NCI-H1694 (cell line): ENCODE measurements around the gene DSEL.

Experiments
- DNase-seq: peaks from one replicate; lab custom pipeline; 2025; lab: John Stamatoyannopoulos, UW

The DSEL gene

DNA sequence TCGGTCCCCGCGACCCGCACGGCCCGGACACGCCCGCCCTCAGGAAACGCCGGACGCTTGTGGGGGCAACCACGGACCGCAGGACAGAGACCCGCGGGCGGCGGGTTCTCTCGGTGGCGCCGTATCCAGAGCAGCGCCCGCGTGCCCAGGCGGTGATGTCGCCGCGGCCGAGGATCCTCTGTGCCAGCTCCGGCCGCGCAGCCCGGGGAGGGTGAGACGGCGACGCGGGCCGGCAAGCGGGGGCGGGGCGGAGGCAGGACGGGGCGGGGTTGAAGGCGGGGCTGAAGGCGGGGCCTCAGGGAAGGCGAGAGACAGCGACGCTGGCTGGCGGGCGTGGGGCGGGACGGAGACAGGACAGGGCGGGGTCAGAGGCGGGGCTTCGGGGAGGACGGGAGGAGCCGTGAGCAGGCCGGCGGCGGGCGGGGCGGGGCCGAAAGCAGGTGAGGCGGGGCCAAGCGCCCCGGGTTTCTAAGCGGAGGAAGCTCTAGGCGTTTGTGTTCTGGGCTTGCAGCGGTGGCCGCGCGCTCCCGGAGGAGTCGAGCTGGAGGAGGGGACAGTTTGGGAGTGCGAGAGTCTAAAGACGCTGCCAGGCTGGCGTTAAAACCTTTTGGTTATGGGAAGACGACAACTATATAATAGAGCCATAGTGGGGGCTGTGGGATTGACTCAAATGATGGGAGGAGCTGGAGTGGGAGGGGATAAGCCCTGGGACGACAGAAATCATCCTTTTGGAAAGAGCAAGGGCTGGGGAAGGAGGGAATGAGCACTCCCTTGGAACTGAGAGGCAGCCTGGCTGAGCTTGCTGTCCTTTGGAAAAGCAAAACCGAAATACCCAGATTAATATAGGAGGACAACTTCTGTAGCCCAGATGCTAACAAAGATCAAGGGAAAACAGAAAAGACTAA lies at the start of gene DSEL:
TSS of gene DSEL (minus strand) at position 182 of the 905 bp plus-strand sequence. CDS start 2,112 bp downstream, outside the sequence.
- DNase-seq, result peak; percentile 72

DNA sequence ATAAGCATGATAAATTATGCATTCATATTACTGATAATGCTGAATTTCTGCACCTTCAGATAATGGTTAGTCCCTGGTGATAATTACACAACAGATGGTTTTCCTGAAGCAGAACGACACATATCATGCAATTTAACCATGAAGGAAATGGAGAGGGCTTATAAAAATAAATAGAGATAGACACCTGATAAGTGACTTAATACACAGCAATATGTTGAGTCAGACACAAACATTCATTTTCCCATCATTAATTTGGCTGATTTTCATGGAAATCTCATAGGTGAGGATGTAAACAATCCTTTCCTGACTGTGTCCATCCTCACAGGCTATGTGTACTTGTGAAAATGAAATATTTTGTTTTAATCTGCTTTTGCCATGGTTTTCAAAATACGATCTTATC lies 36.9 kb upstream of the DSEL start:
- peak; percentile 75 for DNase-seq

DNA sequence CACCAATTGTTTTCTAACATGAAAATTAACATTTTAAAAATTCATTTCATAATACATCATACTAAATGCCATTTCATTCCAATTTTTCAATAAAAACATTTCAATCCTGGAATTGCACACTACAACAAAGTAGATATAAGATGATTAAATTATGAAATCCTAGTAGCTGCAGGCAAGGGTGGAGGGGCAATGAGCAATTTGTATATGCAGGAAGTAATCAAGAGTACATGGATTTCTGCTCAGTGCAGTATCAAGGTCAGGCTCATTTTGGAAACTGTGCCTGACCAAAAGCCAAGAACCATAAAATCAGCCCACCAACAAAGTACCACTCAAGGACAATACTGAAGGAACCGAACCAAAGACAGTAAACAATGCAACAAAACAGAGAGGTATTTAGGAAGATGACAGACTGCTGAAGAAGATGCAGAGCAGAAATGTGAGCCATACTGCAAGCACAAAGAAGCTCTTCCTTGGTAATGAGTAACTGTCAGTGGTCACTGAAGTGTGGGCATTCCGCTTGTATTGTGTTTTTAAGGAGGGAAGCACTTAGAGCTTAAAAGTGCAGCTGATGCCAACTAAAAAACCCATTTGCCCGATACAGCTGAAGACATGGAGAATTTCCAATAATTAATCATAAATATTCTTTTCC lies 34.5 kb upstream of the DSEL start:
- DNase-seq, result no peak

DNA sequence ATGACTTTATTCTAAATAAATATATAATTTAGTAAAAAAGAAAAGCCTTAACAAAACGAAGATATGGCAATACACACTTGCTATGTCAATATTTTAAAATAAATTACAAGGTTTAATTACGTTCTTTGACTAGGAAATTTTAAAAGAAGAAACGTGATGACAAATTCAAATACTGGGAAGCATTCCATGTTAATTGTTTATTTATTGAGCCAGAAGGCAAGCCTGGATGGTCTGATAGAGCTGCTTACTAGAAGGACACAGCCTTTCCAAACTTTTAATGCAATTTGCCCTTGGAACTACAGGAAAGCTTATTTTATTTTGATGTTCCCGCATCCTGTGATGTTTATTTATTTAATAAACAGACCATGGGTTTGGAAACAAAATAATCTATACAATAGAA lies 33.4 kb upstream of the DSEL start:
- DNase-seq, result no peak

DNA sequence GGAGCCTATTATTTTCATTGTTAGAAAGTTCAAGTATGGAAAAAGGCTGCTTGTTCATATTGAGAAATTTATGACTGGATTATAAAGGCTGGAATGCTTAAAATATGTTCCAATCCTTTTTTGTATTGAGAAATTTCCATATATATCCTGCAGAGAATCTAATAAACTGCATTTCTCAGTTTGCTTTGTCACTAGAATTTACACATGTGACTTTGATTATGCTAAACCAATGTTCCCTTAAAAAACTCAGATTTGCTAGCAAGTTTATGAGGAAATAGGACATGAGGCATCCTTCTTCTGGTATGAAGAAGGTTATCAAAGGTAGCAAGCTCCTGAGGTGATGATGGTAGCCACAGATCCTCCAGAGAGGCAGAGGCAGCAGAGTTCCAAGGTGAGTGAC lies 29.2 kb upstream of the DSEL start:
- DNase-seq, result no peak

DNA sequence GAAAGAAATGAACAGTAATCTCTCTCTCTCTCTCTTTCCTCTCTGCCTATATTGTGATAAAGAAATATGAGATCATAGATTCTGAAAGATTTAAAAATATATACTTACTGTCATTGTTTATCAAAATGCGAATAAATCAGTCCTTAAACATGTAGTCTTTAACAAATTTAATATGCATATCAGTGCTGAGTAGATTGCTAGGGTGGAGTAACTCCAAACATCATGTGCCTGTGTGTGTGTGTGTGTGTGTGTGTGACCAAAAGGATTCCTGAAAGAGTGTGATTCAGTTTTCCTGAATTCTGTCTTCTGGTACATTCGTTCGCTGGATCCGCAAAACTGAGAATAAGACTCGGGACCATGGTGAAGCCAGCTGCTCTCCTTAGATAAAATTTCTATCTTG lies 24.0 kb upstream of the DSEL start:
- no peak for DNase-seq

DNA sequence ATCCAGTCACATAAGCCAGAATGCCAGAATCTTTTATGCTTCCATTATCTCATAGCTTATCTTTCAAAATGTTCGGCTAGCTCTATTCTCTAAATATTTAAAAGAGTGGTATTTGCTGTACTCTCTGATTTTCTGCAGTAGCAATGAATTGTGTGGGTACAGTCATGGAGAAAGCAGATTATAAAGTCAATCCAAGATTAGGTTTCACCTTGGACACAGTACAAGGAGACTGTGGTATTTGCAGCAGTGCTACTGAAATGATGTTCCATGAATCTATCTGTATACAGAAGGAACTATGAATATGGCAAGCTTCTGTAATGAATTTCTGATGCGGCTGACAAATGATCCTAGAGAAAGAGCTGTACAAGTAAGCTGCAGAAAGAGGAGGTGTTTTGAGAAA lies 15.4 kb upstream of the DSEL start:
- DNase-seq, result no peak

DNA sequence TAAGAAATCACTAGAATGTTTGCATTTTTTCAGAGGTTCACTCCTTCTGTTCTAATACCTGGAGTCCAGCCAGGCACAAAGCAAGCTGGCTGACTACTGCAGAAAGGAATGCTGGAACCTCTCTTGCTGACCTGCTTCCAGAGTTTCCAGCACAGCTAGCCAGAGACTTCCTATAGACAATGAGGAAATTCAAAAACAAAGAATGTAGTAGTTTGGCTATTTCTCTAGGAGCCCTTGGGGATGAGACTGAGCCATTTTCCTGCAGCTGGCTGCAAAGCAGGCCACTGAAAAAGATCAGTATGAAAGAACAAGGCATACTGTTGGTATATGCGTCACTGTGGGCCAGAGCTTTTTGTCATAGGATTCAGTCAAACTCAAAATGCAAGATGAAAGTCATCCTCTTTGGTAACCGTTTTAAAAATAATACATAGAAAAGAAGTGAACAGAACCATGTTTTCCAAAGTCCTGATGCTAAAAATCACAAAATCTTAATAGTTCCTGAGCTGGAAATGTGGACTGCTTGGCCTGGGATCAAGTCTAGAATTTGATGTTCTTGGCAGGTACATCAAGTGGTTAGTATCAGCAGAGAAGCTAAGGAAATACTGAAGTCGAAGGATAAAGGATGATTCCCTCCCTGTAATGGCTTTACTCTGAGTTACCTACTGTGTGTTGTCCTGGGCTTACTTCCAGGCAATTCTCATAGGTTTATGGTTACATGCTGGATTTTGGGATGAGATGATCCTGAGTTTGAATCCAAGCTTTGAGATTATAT lies 9.0 kb upstream of the DSEL start:
- DNase-seq, result no peak

DNA sequence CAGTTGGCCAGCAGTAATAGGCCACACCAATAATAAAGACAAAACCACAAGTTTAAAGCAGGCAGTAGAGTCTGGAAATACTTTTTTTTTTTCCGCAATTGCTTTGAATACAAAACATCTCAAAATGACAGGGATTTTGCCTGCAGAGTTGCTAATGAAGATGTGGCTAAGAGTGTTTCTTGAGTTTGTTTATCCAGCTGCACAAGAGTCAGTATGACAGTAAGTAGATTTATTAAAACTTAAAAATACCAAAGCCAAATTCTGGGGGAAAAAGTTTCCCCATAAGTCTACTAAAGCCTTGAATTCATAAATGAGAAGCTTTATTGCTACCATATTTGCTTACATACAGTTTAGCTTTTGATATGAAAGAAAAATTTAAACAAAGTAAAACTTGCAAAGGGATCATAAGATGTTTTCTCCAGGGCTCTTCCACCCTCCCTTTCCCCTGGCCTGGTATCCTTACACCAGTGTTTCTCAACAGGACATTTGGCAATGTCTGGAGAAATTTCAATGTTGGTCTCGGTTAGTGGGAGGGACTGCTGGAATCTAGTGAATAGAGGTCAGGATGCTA lies 3.9 kb upstream of the DSEL start:
- no peak for DNase-seq

DNA sequence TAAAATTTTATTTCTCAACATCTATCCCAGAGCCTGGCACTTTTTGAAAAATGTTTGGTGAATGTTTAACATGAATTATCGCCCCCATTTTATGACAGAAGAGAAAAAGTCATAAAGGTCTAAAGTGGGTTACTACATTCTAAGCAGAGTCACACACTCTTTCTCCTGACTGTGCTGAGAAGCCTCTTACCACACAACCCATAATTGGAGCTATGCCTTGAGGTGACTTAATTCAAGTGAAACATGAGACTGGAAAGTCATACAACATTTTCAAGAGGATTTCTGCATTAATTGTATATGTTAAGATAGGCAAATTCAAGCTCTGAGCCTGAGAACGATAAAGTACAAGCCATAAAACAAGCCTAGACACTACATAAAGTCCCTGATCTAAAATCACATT lies 3.1 kb upstream of the DSEL start:
- DNase-seq, result no peak

DNA sequence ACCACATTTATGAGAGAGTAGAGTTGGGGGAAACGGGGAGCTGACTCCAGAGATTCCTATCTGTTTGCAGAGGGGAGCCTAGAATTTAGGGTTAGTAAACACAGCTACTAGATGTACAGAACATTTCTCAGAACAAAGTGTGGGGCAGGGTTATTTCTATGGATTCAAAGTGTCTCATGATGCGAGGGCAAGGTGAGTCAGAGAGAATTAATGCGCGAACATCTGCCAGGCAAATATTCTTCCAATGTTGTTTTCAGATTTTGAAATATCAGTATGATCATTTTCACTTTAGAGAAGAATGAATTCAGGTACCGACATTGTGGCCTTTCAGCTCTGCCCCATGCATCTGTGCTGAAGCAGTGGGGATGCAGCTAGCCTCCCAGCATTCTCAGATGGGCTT lies 2.0 kb upstream of the DSEL start:
- no peak for DNase-seq

DNA sequence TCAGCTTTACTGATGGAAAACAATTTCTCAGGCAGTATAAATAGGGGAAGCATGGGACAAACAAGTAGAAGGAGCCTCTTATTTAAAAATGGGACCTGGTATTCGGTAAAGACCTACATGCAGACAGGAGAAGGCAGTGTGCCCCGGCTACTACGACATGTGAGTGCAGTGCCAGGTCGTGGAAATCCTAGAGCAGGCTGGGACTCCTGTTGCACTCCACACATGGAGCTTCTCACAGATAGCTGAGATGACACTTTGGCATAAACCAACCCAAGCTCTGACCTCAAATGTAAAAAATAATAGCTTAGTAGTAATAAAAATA lies 885 bp upstream of the DSEL start:
- peak; percentile 27 for DNase-seq

DNA sequence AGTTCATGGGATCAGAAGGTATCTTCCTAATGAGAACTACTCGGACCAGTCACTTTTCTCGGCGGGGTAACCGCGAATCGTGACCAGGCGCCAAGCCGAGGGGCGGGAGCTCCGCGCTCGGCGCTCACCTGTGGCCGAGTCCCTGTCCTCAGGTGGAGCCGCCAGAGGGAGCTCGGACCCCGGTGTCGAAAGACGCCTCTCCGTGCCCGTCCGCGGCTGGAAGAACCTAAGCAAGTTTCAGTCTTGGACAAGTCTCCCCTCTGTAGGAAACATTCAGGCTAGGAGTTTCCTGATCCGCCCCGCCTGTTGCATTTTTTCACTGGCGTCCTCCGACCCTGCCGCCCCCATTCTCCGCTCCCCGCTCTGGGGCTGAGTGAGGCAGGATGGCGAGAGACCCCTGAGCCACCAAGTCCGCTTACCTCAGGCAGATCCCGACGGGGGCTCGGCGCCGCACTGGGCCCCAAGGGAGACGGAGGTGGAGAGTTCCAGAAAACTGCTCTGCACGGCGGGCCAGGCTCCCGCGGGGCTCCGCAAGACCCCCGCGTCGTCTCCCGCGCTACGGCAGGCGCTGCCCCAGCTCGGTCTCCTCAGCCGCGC lies 480 bp downstream of the DSEL start:
- peak; percentile 20 for DNase-seq

DNA sequence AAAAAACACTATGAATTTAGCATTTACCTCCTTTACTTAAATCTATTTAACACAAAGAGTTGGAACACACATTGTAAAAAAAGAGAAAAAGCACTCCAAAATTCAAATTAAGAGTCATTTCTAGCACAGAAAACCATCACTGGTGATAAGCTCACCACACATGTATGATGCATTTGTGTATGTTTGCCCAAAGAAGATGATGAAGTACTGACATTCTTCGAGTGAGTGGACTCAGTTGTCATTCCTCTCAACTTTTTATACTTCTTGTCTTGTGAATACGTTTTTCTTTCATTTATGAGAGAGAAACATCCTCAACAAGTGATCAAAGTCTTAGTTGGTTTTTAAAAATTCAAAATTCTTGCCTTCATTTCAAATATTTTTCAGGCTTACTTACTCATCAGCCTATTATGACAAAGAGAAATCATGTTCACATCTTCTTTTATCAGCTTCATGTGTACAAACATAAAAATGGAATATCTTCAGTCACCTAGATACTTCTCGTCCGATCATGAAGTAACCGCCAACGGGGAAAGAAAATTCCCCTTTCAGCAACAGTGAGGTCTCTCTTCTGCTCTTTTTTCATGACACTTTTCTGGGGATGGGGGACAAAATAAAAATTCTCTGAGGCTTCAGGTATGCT lies 1.5 kb downstream of the DSEL start:
- no peak for DNase-seq

DNA sequence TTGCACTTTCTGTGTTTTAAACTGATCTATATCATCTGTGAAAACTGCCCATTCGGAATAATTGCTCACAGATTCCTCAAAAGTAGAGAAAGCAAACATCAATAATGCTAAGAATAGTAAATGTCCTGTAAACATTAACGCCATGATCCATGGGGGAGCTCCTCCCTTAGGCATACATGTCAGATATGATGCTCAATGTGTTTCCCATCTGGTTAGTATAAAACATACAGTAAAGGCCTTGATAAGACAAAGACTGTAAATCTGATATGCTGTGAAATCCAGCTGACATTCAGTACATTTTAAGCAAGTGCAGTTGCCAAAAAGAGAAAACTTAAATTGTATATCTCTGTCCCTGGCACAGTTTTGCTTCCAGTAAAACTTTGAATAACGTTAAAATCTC lies 2.1 kb downstream of the DSEL start:
- no peak for DNase-seq

DNA sequence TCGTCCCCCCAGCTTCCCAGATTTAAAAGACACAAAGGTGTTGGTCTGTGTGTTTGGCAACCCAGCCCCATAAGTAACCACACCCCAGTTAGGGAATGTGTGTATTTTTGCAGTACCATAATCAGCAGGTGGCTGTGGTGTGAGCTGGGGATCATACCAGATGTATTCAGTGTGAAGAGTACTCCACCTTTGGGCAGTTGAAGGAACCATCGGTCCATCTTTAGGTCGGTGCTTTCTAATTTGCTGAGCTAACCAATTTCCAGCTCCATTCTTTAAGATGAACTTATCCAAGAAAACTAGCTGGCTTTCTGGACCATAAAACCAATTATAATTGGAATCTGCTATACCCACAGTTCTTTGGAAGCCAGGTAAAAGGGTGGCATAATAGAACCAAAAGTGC lies 3.2 kb downstream of the DSEL start:
- no peak for DNase-seq

DNA sequence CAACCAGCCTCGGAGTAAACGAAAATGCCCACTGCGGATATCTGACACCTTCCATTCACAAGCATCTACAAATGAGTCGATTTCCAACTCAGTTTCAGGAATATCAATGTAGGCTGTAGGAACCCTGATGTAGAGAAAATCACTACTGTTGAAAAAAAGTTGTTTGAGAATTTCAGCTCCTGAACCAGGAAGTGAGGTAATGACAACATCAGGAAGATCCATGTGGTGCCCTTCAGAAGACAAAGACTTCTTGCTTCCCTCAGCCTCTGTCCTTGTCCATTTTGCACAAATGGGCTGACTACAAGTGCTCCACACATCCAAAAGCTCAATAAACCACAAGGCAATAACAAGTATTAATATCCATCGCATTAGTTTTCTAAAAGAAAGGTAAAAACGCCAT lies 4.7 kb downstream of the DSEL start:
- no peak for DNase-seq

DNA sequence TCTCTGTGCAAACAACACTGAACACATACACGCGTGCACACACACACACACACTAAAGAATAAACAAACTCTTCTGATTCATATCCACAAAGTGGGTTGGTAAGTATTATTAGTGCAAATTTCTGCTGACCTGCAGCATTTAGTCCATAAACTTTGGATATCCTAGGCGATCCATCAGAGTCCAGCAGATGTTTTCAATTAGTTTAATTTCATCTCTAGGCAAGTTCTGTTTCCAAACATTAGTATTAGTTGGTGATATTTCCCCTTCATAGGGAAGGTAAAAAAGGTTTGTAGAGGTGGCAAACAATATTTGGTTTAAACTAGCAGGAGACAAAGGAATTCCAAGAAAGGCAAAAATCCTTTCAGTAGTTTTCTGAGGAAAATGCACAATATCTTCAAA lies 5.7 kb downstream of the DSEL start:
- DNase-seq, result no peak

DNA sequence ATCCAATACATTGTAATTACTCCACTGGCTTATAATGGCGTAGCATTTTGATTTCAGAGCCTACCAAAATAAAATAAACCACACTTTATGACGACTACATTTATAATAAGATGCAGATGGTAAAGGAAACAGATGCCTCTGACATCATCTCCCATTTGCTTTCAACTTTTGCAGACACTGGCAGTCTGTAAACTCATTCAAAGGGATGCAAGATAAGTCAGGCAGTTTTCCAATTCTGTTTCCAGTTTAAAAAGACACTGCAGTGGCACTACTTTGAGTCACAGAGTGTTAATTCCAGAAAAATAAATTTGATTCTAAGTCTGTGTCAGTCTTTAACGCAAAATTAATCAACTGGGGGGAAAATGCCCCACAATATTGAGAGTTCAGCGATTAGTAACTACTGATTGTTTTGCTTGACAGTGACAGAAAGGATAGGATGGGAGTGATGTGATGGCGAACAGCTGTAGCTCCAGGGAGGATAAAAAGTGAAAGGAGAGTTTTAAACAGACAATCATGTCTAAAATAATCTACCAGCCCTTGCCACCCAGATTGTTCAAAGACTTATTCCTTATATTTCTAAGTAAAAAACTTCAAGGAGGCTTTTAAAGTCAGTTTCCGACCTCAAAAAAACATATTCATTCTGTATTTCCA lies 6.7 kb downstream of the DSEL start:
- DNase-seq, result no peak

DNA sequence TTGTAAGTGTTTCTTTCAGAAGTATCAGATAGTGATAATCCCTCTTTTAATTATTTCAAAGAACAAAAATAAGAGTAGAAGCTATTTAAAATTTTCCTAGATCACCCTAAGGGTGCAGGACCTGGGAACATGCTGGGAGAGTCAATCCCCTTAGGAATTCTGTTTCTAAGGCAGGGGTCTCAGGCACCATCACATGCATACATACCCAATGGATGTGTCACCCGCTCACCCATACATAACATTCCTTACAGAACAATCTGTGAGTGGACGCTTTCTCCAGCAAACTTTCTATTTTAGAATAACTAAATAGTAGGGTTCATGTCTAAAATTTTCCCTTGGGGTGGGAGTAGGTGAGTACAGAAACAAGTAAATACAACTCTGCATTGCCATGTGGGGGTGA lies 8.4 kb downstream of the DSEL start:
- no peak for DNase-seq

DNA sequence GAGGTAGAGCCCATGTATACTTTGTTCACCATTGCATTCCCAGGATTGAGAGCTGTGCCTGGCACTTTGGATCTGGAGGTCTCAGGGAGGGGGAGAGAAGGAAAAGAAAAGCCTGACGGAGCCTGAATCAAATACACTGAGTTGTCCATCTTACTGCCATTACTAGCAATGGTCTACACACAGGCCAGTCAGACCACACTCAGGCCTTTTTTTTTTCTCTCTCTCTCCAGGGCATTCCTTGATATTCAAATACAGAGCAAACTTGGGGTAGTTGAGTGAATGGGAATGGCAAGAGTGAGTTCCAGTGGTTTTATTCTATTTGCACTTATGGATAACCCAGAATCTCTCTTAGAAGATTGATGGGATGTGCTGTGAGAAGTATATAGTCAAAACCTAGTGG lies 11.8 kb downstream of the DSEL start:
- no peak for DNase-seq
